ENCODE data around the gene FOXP1.

Gene FOXP1

GRCh38 chr3:71562938-71563337 lies 20.6 kb downstream of the FOXP1 start:
- no peak for DNase-seq

- no peak for DNase-seq
Observed at GRCh38 chr3:71560665-71561064, 22.9 kb downstream of the FOXP1 start.

- DNase-seq: no peak
Observed at GRCh38 chr3:71559578-71560162, 23.9 kb downstream of the FOXP1 start.

GRCh38 chr3:71559021-71559420 lies 24.5 kb downstream of the FOXP1 start:
- DNase-seq: no peak

- DNase-seq: no peak
Observed at GRCh38 chr3:71554649-71555048, 28.9 kb downstream of the FOXP1 start.

GRCh38 chr3:71551311-71551919 lies 32.1 kb downstream of the FOXP1 start:
- DNase-seq: no peak

- DNase-seq: peak; percentile 3
Observed at GRCh38 chr3:71549951-71550350, 33.6 kb downstream of the FOXP1 start.

- no peak for DNase-seq
Observed at GRCh38 chr3:71548705-71549384, 34.7 kb downstream of the FOXP1 start.

GRCh38 chr3:71547249-71548198 lies 36.0 kb downstream of the FOXP1 start:
- no peak for DNase-seq

- DNase-seq: no peak
Observed at GRCh38 chr3:71546821-71547220, 36.7 kb downstream of the FOXP1 start.

- no peak for DNase-seq
Observed at GRCh38 chr3:71545330-71545729, 38.2 kb downstream of the FOXP1 start.

- DNase-seq: no peak
Observed at GRCh38 chr3:71543371-71544016, 40.0 kb downstream of the FOXP1 start.

GRCh38 chr3:71542521-71543370 lies 40.8 kb downstream of the FOXP1 start:
- peak; percentile 13 for DNase-seq

GRCh38 chr3:71541313-71541712 lies 42.2 kb downstream of the FOXP1 start:
- no peak for DNase-seq

- DNase-seq: no peak
Observed at GRCh38 chr3:71537211-71537611, 46.3 kb downstream of the FOXP1 start.

GRCh38 chr3:71536376-71536965 lies 47.1 kb downstream of the FOXP1 start:
- DNase-seq: no peak

GRCh38 chr3:71533588-71533987 lies 49.9 kb downstream of the FOXP1 start:
- no peak for DNase-seq

- no peak for DNase-seq
Observed at GRCh38 chr3:71532639-71533395, 50.7 kb downstream of the FOXP1 start.

- DNase-seq: no peak
Observed at GRCh38 chr3:71530903-71531530, 52.5 kb downstream of the FOXP1 start.

GRCh38 chr3:71528816-71529215 lies 54.7 kb downstream of the FOXP1 start:
- DNase-seq: no peak
